ENCODE data around the gene ARHGAP6.

The ARHGAP6 gene

DNA sequence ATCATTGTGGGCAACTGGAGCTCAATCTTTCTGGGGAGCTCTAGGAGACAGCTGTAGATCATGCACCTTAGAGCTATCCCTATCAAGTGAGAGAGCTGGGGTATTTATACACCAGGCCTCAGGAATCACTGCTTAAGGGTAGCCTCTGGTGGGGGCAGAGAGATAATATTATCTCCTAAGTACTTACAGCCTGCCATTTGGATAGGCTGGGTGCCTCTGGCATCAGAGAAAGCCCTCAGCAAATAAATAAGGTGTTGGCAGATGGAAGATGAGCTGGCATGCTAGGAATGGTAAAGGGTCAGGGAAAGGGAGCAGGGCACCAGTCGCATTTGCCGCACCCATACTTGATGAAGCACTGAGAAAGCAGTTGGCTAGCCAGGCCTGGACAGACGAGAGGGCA is 478.7 kb downstream of the ARHGAP6 start:
- TF ChIP-seq EGR1 (IDR thresholded peaks at IDR 0.05) = no peak
- TF ChIP-seq, protein P1, sequence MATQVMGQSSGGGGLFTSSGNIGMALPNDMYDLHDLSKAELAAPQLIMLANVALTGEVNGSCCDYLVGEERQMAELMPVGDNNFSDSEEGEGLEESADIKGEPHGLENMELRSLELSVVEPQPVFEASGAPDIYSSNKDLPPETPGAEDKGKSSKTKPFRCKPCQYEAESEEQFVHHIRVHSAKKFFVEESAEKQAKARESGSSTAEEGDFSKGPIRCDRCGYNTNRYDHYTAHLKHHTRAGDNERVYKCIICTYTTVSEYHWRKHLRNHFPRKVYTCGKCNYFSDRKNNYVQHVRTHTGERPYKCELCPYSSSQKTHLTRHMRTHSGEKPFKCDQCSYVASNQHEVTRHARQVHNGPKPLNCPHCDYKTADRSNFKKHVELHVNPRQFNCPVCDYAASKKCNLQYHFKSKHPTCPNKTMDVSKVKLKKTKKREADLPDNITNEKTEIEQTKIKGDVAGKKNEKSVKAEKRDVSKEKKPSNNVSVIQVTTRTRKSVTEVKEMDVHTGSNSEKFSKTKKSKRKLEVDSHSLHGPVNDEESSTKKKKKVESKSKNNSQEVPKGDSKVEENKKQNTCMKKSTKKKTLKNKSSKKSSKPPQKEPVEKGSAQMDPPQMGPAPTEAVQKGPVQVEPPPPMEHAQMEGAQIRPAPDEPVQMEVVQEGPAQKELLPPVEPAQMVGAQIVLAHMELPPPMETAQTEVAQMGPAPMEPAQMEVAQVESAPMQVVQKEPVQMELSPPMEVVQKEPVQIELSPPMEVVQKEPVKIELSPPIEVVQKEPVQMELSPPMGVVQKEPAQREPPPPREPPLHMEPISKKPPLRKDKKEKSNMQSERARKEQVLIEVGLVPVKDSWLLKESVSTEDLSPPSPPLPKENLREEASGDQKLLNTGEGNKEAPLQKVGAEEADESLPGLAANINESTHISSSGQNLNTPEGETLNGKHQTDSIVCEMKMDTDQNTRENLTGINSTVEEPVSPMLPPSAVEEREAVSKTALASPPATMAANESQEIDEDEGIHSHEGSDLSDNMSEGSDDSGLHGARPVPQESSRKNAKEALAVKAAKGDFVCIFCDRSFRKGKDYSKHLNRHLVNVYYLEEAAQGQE (IDR thresholded peaks at IDR 0.05; ENCODE audit: low read depth) = no peak
- TF ChIP-seq TCF12 (IDR thresholded peaks at IDR 0.05; ENCODE audit: low read depth) = no peak
- no peak for TF ChIP-seq ZBTB7A (IDR thresholded peaks at IDR 0.05; ENCODE audit: low read depth)
- no peak for TF ChIP-seq FOXM1 (IDR thresholded peaks at IDR 0.05; ENCODE audit: borderline replicate concordance, low read depth)
- TF ChIP-seq, protein P2, sequence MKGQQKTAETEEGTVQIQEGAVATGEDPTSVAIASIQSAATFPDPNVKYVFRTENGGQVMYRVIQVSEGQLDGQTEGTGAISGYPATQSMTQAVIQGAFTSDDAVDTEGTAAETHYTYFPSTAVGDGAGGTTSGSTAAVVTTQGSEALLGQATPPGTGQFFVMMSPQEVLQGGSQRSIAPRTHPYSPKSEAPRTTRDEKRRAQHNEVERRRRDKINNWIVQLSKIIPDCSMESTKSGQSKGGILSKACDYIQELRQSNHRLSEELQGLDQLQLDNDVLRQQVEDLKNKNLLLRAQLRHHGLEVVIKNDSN (IDR thresholded peaks at IDR 0.05) = no peak
- no peak for TF ChIP-seq CEBPB (IDR thresholded peaks at IDR 0.05)
- no peak for TF ChIP-seq MAX (IDR thresholded peaks at IDR 0.05)
- no peak for TF ChIP-seq TAF1 (IDR thresholded peaks at IDR 0.05; ENCODE audit: low read depth)
- no peak for TF ChIP-seq CREB1 (IDR thresholded peaks at IDR 0.05; ENCODE audit: low read depth)
- no peak for TF ChIP-seq NFIC (IDR thresholded peaks at IDR 0.05)
- TF ChIP-seq YY1 (IDR thresholded peaks at IDR 0.05; ENCODE audit: low read depth) = no peak
- TF ChIP-seq TEAD4 (IDR thresholded peaks at IDR 0.05) = no peak
- no peak for TF ChIP-seq RAD21 (IDR thresholded peaks at IDR 0.05; ENCODE audit: low read depth)

- TF ChIP-seq TCF12 (IDR thresholded peaks at IDR 0.05; ENCODE audit: low read depth) = no peak
- no peak for TF ChIP-seq CEBPB (IDR thresholded peaks at IDR 0.05)
- TF ChIP-seq, protein P1 (IDR thresholded peaks at IDR 0.05; ENCODE audit: low read depth) = no peak
- TF ChIP-seq, protein P2 (IDR thresholded peaks at IDR 0.05) = no peak
- no peak for TF ChIP-seq FOXM1 (IDR thresholded peaks at IDR 0.05; ENCODE audit: borderline replicate concordance, low read depth)
- no peak for TF ChIP-seq NFIC (IDR thresholded peaks at IDR 0.05)
- TF ChIP-seq TAF1 (IDR thresholded peaks at IDR 0.05; ENCODE audit: low read depth) = no peak
- no peak for TF ChIP-seq EP300 (IDR thresholded peaks at IDR 0.05; ENCODE audit: borderline replicate concordance)
- no peak for TF ChIP-seq ZBTB7A (IDR thresholded peaks at IDR 0.05; ENCODE audit: low read depth)
- no peak for TF ChIP-seq EGR1 (IDR thresholded peaks at IDR 0.05)
- TF ChIP-seq YY1 (IDR thresholded peaks at IDR 0.05; ENCODE audit: low read depth) = no peak
- no peak for TF ChIP-seq RAD21 (IDR thresholded peaks at IDR 0.05; ENCODE audit: low read depth)
- no peak for TF ChIP-seq TEAD4 (IDR thresholded peaks at IDR 0.05)
- no peak for TF ChIP-seq CREB1 (IDR thresholded peaks at IDR 0.05; ENCODE audit: low read depth)
- TF ChIP-seq MAX (IDR thresholded peaks at IDR 0.05) = no peak
These were observed 479.9 kb downstream of the ARHGAP6 start for GRCh38 chrX:11185861-11186260.

DNA sequence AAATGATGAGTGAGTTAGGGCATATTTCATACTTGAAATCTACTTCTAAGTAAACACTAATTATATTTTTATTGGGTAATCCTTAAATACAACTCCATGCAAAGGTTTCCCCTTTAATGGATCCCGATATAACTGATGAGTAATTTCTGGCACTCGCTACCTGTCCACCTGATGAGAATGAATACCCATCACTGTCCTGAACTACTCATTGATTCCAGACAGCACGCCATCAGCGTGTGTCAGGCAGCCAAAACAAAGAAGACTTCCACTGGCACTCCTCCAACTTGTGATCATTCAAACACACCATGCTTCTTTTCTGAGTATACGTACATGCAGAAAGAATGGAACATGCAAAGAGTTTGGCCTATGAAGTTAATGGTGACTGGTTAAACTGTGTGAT is 485.1 kb downstream of the ARHGAP6 start:
- TF ChIP-seq MAX (IDR thresholded peaks at IDR 0.05) = no peak
- no peak for TF ChIP-seq FOXM1 (IDR thresholded peaks at IDR 0.05; ENCODE audit: borderline replicate concordance, low read depth)
- no peak for TF ChIP-seq EGR1 (IDR thresholded peaks at IDR 0.05)
- no peak for TF ChIP-seq CEBPB (IDR thresholded peaks at IDR 0.05)
- TF ChIP-seq, protein P1 (IDR thresholded peaks at IDR 0.05; ENCODE audit: low read depth) = no peak
- no peak for TF ChIP-seq EP300 (IDR thresholded peaks at IDR 0.05; ENCODE audit: borderline replicate concordance)

DNA sequence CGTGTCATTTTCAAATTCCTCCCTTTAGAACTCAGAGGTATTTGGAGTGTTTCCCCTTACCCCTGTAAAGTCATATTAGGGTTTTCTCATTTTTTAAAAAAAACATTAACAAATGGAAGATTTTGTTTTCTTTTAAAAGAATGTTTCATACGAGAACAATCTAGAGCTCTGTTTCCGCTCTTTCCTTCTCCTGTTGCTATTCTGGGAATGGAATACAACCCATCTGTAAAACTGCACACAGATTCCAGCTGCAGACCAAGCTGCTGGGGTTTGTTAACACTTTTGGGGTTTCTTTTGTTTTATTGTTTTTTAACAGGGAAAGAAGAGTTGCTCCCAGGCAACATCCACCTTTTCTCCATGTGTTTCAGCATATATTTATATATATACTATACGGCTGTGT is 493.3 kb downstream of the ARHGAP6 start:
- TF ChIP-seq, protein P2 (IDR thresholded peaks at IDR 0.05) = no peak
- TF ChIP-seq EP300 (IDR thresholded peaks at IDR 0.05; ENCODE audit: borderline replicate concordance) (no peak), ZBTB7A (IDR thresholded peaks at IDR 0.05; ENCODE audit: low read depth) (no peak), NFIC (IDR thresholded peaks at IDR 0.05) (no peak), EGR1 (IDR thresholded peaks at IDR 0.05) (no peak), MAX (IDR thresholded peaks at IDR 0.05) (no peak), TAF1 (IDR thresholded peaks at IDR 0.05; ENCODE audit: low read depth) (no peak), CREB1 (IDR thresholded peaks at IDR 0.05; ENCODE audit: low read depth) (no peak)
